ENCODE data around the gene CAPN1.

GRCh38 chr11:65160643-65161042 lies 21.1 kb upstream of the CAPN1 start:
- TF ChIP-seq CTCF (IDR thresholded peaks at IDR 0.05; ENCODE audit: poor library complexity, severe bottlenecking) (no peak), EZH2 (IDR thresholded peaks at IDR 0.05; ENCODE audit: borderline replicate concordance, insufficient read depth, low read length, poor library complexity, severe bottlenecking) (no peak)
